Stimulated activated CD4-positive, alpha-beta T cell treated with anti-CD3 and anti-CD28 coated beads, Interleukin-1b, Interleukin-23, amount 100 ng/mL, for 1 hour (primary cell): ENCODE data around the gene RNF38.
"Not testable (repeated sequence)": the region's sequence is repeated elsewhere in the genome, so short reads cannot be mapped to it uniquely, and the experiment has no call there.

Experiments
- DNase-seq, 2 donors: peaks; one replicate each; pipeline ENCODE4 v3.0.0-alpha.2; 2020; ENCODE audit warnings: low read depth in 2 of 2

The RNF38 gene

GRCh38 chr9:36407122-36407723, 7.2 kb upstream of the RNF38 start:
- peak; percentile 26 to 28 for DNase-seq

GRCh38 chr9:36402536-36402935, 2.5 kb upstream of the RNF38 start:
- DNase-seq = no peak

- DNase-seq = no peak
These were observed 1.9 kb upstream of the RNF38 start for GRCh38 chr9:36401897-36402480.

GRCh38 chr9:36401164-36401740, 1.2 kb upstream of the RNF38 start:
- DNase-seq = no peak

GRCh38 chr9:36400332-36401163, 479 bp upstream of the RNF38 start:
- peak; percentile 82 to 87 for DNase-seq

GRCh38 chr9:36398745-36399144, 1.3 kb downstream of the RNF38 start:
- no peak for DNase-seq

GRCh38 chr9:36396985-36397384, 3.1 kb downstream of the RNF38 start:
- DNase-seq = no peak

GRCh38 chr9:36392489-36392888, 7.6 kb downstream of the RNF38 start:
- no peak for DNase-seq

GRCh38 chr9:36389590-36389989, 10.5 kb downstream of the RNF38 start:
- no peak for DNase-seq

- not testable (repeated sequence) for DNase-seq
These were observed 13.6 kb downstream of the RNF38 start for GRCh38 chr9:36386396-36386965.

GRCh38 chr9:36382484-36382883, 17.6 kb downstream of the RNF38 start:
- DNase-seq = no peak

- no peak for DNase-seq
These were observed 35.5 kb downstream of the RNF38 start for GRCh38 chr9:36364577-36364976.

GRCh38 chr9:36363448-36363847, 36.6 kb downstream of the RNF38 start:
- no peak for DNase-seq

- no peak for DNase-seq
These were observed 41.6 kb downstream of the RNF38 start for GRCh38 chr9:36358486-36358885.

- no peak for DNase-seq
These were observed 42.4 kb downstream of the RNF38 start for GRCh38 chr9:36357639-36358038.

GRCh38 chr9:36346569-36346968, 53.5 kb downstream of the RNF38 start:
- no peak for DNase-seq

- no peak for DNase-seq
These were observed 54.8 kb downstream of the RNF38 start for GRCh38 chr9:36345103-36345846.

- no peak for DNase-seq
These were observed 58.0 kb downstream of the RNF38 start for GRCh38 chr9:36341936-36342577.

- no peak for DNase-seq
These were observed 62.2 kb downstream of the RNF38 start for GRCh38 chr9:36337865-36338264.

- no peak for DNase-seq
These were observed 63.1 kb downstream of the RNF38 start for GRCh38 chr9:36337002-36337401.
